Neural cell (in vitro differentiated cells): ENCODE results near the gene PTPRC. TPM values are rescaled to one million over a fixed set of nuclear protein-coding genes. Genes with fewer than 3 reads are reported as not detected.

Experiments used
- H2AFZ ChIP-seq: fragments of 200-600, 300-800 bp; sonication (generic), shearing (Covaris generic); 2 replicates; pipeline ENCODE4 v1.6.0; 2014; ENCODE audit warnings: low read depth, mild to moderate bottlenecking, antibody characterized with exemption, low read length, moderate library complexity
- H3F3A ChIP-seq: fragments of 200-600 bp; shearing (Covaris generic); 2 replicates; pipeline ENCODE4 v1.6.1; 2016; ENCODE audit warnings: mild to moderate bottlenecking, moderate library complexity, mixed read lengths, antibody characterized with exemption, low read length; ENCODE audit not compliant: insufficient read depth, poor library complexity, severe bottlenecking
- H3K27ac ChIP-seq: fragments of 200-600, 300-800 bp; sonication (generic), shearing (Covaris generic); 2 replicates; pipeline ENCODE4 v1.5.1; 2014; ENCODE audit warnings: mild to moderate bottlenecking, low read length, moderate library complexity
- H3K27me3 ChIP-seq: fragments of 300-800, 200-600 bp; sonication (generic), shearing (Covaris generic); 2 replicates; pipeline ENCODE4 v1.6.0; 2014; ENCODE audit warnings: mild to moderate bottlenecking, low read depth, low read length, moderate library complexity; ENCODE audit not compliant: insufficient read depth
- H3K36me3 ChIP-seq: fragments of 300-800, 200-600 bp; sonication (generic), shearing (Covaris generic); 2 replicates; pipeline ENCODE4 v1.5.1; 2014; ENCODE audit warnings: mild to moderate bottlenecking, antibody characterized with exemption, low read length, moderate library complexity; ENCODE audit not compliant: insufficient read depth
- H3K4me2 ChIP-seq: fragments of 300-800, 200-600 bp; sonication (generic), shearing (Covaris generic); 2 replicates; pipeline ENCODE4 v1.6.0; 2014; ENCODE audit warnings: mild to moderate bottlenecking, low read length
- H3K4me3 ChIP-seq: fragments of 300-800, 200-600 bp; sonication (generic), shearing (Covaris generic); 2 replicates; pipeline ENCODE4 v1.5.1; 2014; ENCODE audit warnings: mild to moderate bottlenecking, low read length, moderate library complexity
- H3K79me2 ChIP-seq: fragments of 200-600 bp; shearing (Covaris generic); replicated peaks from 2 replicates; pipeline ENCODE4 v1.6.0; 2014; ENCODE audit warnings: mild to moderate bottlenecking, low read length, moderate library complexity; ENCODE audit not compliant: insufficient read depth
- H3K9ac ChIP-seq: fragments of 300-800, 200-600 bp; sonication (generic), shearing (Covaris generic); 2 replicates; pipeline ENCODE4 v1.6.1; 2016; ENCODE audit warnings: mild to moderate bottlenecking, low read length, mixed read lengths
- H3K9me2 ChIP-seq: fragments of 200-600 bp; shearing (Covaris generic); 2 replicates; pipeline ENCODE4 v1.6.1; 2016; ENCODE audit warnings: mild to moderate bottlenecking, low read length, mixed read lengths; ENCODE audit not compliant: insufficient read depth
- H3K9me3 ChIP-seq: fragments of 200-600, 300-800 bp; sonication (generic), shearing (Covaris generic); 2 replicates; pipeline ENCODE4 v1.6.1; 2016; ENCODE audit warnings: mild to moderate bottlenecking, mixed run types, low read length, moderate library complexity, mixed read lengths
- H4K20me1 ChIP-seq: fragments of 200-600 bp; shearing (Covaris generic); 2 replicates; pipeline ENCODE4 v1.6.1; 2016; ENCODE audit warnings: mild to moderate bottlenecking, mixed run types; ENCODE audit not compliant: insufficient read depth
- CTCF ChIP-seq: fragments of 450-650 bp; IDR thresholded peaks from 2 replicates; pipeline ENCODE4 v1.5.1; 2014; ENCODE audit warnings: antibody characterized with exemption, mild to moderate bottlenecking, moderate library complexity; ENCODE audit not compliant: poor library complexity, severe bottlenecking
- EP300 ChIP-seq: fragments of 450-650 bp; conservative IDR thresholded peaks from 2 replicates; pipeline ENCODE4 v1.6.1; 2014; ENCODE audit warnings: antibody characterized with exemption, mild to moderate bottlenecking, moderate library complexity; ENCODE audit not compliant: poor library complexity, severe bottlenecking
- EZH2 ChIP-seq: fragments of 200-600, 300-800 bp; shearing (Covaris generic), sonication (generic); IDR thresholded peaks from 2 replicates; pipeline ENCODE4 v1.6.1; 2014; ENCODE audit warnings: antibody characterized with exemption, low read length, borderline replicate concordance, mild to moderate bottlenecking; ENCODE audit not compliant: insufficient read depth, poor library complexity, severe bottlenecking
- MXI1 ChIP-seq: fragments of 450-650 bp; conservative IDR thresholded peaks from 2 replicates; pipeline ENCODE4 v1.6.1; 2014; ENCODE audit warnings: antibody characterized with exemption, mild to moderate bottlenecking; ENCODE audit not compliant: poor library complexity, severe bottlenecking
- POLR2AphosphoS5 ChIP-seq: IDR thresholded peaks from 2 replicates; pipeline ENCODE4 v1.6.1; 2012
- RAD21 ChIP-seq: fragments of 450-650 bp; conservative IDR thresholded peaks from 2 replicates; pipeline ENCODE4 v1.6.1; 2014; ENCODE audit warnings: antibody characterized with exemption, mild to moderate bottlenecking, moderate library complexity
- REST ChIP-seq: IDR thresholded peaks from 2 replicates; pipeline ENCODE4 v1.6.1; 2012; ENCODE audit warnings: borderline replicate concordance
- SMC3 ChIP-seq: fragments of 450-650 bp; conservative IDR thresholded peaks from 2 replicates; pipeline ENCODE4 v1.6.1; 2014; ENCODE audit warnings: antibody characterized with exemption, mild to moderate bottlenecking, moderate library complexity; ENCODE audit not compliant: poor library complexity
- TAF1 ChIP-seq: IDR thresholded peaks from 2 replicates; pipeline ENCODE4 v1.6.1; 2012; ENCODE audit warnings: low read depth
- polyA plus RNA-seq: library from polyadenylated mRNA; depleted of rRNA; stranded (reverse); fragments of >200 nt; gene quantifications from 2 replicates; pipeline ENCODE4 v1.2.3, GENCODE V29; 2014

PTPRC gene
- polyA plus RNA-seq, 1 donor from 2014 or later = 0.12 TPM

- Histone ChIP-seq H3K9ac (no peak overlapping the region), H3F3A (peaks cover 3% of the 10 kb centered on the region), H2AFZ (no peak overlapping the region), H3K4me2 (no peak overlapping the region), H3K9me2 (no peaks in the 10 kb centered on the region), H3K79me2 (no peaks in the 10 kb centered on the region), H3K9me3 (no peaks in the 10 kb centered on the region), H3K27ac (no peak overlapping the region), H3K4me3 (no peak overlapping the region), H4K20me1 (no peaks in the 10 kb centered on the region), H3K36me3 (no peaks in the 10 kb centered on the region), H3K27me3 (no peaks in the 10 kb centered on the region)
- TF ChIP-seq EZH2 (no peak), CTCF (no peak), MXI1 (no peak), REST (no peak), POLR2AphosphoS5 (no peak), SMC3 (no peak)
Measured at GRCh38 chr1:198687429-198687828, 48.6 kb downstream of the PTPRC start.

GRCh38 chr1:198691063-198691462 is 52.2 kb downstream of the PTPRC start:
- no peak overlapping the region for H2AFZ ChIP-seq
- no peaks in the 10 kb centered on the region for H3K9me2 ChIP-seq
- no peaks in the 10 kb centered on the region for H4K20me1 ChIP-seq
- no peak overlapping the region for H3K27ac ChIP-seq
- H3F3A ChIP-seq = no peaks in the 10 kb centered on the region
- H3K4me3 ChIP-seq = no peak overlapping the region
- no peak overlapping the region for H3K4me2 ChIP-seq
- H3K27me3 ChIP-seq = no peaks in the 10 kb centered on the region
- TF ChIP-seq TAF1 (no peak), CTCF (no peak), EZH2 (no peak), SMC3 (no peak), POLR2AphosphoS5 (no peak), REST (no peak), RAD21 (no peak), EP300 (no peak), MXI1 (no peak)
- no peaks in the 10 kb centered on the region for H3K9me3 ChIP-seq
- H3K79me2 ChIP-seq = no peaks in the 10 kb centered on the region
- no peaks in the 10 kb centered on the region for H3K36me3 ChIP-seq
- no peak overlapping the region for H3K9ac ChIP-seq
